HG03175 (cell line): ENCODE data around the gene C11orf65.

Experiments
- ATAC-seq: cut with Tn5 transposase; IDR thresholded peaks from one replicate; pipeline ENCODE4 v1.9.1; 2021; ENCODE audit warnings: mild to moderate bottlenecking, moderate library complexity; ENCODE audit not compliant: unreplicated experiment

Gene C11orf65, protein sequence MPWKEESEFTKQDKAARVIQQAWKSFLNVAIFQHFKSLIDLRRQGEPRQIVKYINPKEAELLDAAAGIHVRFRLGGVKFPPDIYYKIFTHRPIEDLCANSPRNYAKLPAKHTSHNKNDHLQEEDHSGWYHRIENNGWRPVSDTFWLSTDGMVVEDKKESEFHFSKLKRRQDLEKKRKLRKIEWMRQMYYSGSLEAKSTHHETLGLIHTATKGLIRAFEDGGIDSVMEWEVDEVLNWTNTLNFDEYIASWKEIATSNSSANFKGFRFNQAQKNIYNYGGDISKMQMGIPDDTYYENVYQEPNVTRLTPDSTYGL

DNA sequence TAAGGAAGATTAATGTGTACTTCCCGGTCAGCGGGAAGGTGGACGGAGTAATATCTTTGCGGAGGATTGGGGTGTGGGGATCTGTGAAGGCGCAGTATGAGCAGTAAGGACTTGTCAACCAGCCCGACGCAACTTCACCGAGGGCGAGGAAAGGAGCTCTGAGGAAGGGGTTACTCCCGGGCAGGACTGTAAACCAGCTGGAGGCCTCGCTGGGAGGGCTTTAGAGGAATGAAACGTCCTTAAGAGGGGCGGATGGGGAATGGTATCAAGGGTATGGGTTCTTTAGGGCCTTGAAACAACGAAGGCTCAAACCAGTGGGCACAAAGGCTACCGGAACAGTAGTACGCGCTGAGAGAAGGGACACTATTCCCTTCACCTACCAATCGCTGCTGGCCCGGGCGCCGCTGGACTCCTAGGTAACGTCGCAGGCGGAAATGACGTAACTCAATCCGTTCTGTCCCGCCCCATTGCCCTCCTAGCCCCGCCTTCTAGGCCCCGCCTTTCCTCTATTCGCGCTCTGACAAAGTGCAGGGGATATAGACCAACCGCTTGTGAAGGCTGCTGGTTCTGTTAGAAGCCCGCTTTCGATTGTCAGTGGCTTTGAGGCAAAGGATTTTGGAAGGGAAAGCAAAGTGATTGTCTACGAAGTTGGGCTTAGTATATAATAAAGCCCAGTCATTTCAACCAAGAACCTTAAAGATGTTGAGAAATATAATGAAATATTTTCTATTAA lies at the start of gene C11orf65:
TSS of gene C11orf65 (minus strand) at position 439 of the 733 bp plus-strand sequence. CDS start 5,970 bp downstream, outside the sequence.
- ATAC-seq: peak; percentile 99

DNA sequence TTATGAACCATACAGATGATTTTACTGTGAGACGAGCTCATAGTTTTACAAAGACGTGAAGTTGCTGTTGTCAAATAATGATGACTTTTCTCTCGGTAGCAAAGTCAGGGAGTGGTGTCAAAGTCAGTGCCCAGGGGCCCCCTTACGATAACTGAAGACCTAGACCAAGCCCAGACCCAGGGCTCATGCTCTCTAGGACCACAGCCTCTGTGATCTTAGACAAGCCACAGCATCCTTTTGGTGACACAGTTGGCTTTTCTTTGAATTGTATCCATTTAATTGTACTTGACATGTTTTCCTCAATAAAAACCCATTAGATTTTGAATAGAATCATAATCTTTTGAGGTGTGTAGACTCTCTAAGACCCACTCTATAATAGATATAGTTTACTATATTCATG lies 48.8 kb upstream of the C11orf65 start:
- ATAC-seq: no peak

DNA sequence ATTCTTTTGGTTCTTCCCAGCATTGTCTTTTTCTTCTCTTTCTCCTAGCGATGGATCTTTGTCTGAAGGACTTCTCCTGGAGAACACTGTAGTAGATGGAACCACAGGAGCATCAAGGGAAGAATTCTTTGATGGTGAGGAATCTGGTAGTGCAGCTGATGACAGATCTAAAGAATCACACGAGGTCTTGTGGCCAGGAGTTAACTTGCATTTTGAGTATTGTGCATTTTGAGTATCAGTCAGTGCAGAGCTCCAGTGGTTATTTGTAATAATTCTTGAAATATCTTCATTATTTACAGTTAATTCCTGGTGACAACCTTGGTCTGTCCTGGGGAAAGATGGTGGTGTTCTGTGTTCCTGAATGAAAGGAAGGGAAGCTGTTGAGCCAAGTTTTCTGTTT lies 45.4 kb upstream of the C11orf65 start:
- no peak for ATAC-seq

DNA sequence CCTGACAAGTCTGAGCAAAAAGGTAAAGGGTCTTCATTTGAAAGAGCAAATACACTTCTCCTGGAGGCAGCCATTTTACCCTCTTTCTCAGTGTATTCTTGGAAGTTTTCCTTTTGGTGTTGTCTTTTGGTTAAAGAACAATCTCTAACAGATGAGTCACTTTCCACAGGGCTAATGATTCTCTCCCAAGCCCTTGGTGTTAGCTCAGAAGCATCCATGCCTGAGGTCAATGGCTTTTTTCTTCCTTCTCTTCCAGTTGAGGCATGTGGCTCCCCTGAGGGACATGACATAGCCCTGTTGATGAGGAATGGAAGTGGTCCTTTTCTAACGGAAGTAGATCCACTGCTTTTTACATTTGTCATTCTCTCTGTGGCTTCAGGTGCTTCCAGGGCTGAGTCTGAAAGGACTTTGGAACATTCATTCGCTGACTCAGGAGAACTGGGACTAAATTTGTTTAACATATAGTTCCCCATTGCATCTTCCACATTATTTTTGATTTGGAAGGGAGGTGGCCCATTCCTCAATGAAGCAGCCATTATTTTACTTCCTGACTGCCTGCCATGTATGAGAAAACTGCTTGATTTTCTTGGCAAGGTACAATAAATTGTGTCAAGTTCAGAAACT lies 44.6 kb upstream of the C11orf65 start:
- ATAC-seq: no peak

DNA sequence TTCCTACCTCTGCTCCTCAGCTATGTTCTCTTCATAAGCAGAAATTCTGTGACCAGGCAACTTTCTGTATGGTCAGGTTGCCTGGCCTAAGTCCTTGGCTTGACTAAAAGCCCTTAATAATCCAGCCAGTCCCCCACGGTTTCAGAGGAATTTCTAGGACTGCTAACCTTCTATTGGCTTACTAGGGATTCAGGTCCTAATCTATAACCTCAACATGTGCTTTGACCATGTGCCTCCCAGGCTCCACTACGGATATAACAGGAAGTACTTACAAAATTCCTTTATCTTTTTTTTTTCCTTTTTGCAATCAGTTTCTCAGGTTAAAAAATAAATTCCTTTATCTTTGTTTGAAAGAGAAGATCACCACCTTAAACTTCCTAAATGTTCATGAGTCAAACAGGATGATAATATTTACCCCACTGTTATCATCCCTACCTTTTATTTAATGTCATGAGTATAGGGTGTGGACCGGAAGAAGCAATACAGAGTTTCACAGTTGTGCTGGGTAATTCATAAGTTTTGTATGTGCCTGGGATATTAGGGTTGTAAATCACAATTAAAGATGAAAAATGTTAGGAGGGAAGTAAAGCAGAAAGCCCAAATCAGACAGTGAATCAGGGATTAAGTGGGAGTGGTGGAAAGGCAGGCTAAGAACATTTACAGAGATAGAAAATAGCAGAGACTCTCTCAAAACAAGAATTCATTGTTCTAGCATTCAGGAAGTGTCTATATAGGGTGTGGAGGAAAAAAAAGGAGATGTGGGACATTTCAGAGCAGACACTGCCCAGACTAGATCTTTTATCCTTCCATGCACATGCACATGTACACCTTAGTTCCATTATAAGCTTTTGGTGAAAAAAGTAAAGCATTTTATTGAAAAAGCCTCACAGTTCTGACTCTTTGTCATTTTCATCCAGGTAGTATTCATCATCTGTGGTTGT lies 41.6 kb upstream of the C11orf65 start:
- ATAC-seq: no peak

DNA sequence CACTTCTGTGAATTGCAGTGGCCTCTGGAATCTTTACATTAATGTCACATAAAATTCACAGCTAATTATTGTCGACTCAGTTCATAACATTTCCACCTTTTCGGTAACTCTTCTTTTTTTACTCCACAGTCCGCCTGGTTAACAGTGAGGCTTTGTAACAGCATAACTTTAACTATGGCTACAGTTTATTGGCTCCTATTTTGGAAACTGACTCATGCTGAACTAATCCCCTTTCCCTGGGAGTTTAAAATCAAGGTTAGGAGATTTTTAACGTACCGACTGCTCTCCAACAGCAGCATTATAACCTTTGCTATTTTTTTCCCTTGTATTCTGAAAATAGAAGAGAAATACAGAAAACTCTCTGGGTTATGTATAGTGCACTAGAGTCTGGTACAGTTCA lies 34.1 kb upstream of the C11orf65 start:
- ATAC-seq: no peak

DNA sequence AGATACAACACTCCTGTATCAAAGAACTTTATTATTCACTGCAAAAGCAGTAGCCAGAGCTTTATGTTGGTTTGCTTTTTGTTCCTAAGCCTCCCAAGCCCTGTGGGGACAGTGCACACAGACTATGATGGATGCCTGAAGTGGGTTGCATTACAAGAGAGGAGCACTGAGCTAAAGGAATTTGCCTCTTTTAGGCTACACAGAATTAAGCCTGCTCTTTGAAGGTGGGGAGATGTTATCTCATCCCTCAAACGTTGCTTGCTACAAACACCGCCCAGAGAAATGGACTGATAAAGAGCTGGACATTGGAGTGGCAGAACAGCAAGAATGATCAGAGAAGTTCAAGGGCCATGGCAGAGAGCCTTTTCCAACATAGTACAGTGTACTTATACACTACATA lies 33.4 kb upstream of the C11orf65 start:
- ATAC-seq: no peak

DNA sequence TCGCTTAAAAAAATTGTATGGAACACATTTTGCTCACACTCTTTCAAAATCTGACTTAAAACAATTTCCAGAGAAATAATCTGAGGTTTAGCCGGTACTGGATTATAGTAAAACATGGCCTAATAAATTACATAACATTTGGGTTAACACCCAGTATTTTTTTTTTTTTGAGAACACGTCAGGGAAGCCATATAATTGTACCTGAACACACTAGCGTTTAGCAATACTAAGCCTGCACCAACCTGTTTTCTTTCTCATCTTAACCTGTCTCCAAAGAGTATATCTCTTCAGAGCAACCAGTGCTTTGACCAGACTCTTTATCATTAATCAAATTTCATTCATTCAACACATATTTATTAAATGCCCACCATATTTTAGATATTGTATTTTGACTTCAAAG lies 32.8 kb upstream of the C11orf65 start:
- ATAC-seq: no peak

DNA sequence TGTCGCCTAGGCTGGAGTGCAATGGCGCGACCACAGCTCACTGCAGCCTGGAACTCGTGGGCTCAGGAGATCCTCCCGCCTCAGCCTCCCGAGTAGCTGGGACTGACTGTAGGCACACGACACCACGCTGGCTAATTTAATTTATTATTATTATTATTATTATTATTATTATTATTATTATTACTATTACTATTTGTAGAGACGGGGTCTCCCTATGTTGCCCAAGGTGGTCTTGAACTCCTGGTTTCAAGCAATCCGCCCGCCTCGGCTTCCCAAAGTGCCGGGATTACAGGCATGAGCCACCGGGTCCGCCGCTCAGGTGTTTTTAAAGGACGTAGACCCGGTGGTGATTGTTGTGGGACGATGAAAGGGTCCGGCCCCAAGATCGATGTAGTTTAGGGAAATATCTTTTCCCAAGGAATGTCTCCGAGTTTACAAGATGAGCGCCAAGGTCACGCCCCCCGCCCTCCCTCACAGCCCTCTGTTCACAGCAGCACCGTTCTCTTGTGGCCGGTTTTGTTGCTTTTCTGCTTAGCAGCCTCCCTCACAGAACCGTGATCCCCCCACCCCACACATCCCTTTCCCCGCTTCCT lies 31.6 kb upstream of the C11orf65 start:
- ATAC-seq: no peak

DNA sequence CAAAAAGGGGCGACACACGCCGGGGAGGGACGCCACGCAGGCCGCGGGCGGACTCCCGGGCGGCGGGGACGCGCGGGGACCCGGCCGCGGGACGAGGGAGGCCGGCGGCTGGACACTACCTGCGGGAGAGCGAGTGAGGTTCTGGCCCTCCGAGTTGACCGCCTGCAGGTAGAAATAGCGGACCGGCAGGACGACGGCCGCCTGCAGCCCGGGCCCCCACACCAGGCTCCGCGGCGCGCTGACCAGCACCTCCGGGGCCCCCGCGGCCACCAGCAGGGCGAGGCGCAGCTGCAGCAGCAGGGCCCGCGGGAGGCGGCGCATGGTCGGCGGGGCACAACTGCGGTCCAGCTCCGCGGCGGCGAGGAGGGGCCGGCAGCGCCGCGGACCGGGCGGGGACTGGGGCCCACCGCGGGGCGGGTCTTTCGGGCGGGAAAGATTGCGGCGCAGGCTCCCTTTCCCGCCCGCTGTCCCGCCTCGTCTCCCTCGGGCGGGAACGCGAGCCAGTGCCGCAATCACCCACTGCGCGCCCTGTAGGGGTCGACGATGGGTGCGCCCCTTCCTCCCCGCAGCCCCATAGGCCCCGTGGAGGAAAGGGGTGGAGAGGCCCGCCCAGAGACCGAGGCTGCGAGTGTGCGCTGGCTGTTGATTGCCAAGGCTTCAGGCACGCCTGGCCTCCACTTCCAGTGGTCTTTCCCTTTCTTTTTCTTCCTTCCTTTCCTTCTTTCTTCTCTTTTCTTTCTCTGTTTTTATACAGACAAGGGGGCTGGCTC lies 30.9 kb upstream of the C11orf65 start, which contains the start of gene POGLUT3:
TSS of gene POGLUT3 (minus strand) at position 339 of the 770 bp plus-strand sequence. CDS start at position 321, 18 bp downstream.
- ATAC-seq: peak; percentile 59

DNA sequence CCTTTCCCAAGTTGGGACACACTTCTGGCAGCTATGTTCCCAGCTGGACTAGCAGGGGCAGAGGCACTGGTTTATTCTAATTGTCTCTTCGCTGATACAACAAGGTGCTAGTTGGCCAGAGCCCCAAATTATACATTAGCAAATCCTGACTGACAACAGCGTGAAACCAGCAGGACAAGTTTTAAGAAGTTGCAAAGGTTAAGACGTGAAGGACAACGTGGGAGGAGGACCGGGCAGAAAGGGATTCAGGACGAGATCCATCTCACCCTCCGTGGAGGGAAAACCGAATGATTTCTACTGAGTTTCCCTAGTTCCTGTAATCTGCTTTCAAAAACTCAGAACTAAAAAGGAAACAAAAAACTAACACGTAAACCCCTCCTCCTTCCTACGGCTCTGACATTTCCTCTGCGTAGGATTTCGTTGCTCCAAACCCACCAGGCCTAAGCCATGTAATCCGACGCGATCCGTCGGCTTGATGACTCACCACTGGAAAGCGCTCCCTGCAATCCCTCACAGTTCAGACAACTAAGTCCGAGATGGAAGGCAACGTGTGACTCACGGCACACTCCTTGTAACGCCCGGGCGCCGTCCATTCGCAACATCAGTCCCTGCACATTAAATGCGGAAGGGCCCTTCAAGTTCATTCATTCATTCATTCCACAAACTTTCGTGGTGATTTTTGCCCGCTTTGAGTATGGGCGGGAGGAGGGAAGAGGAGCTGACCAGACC lies 30.2 kb upstream of the C11orf65 start:
- ATAC-seq: peak; percentile 57

DNA sequence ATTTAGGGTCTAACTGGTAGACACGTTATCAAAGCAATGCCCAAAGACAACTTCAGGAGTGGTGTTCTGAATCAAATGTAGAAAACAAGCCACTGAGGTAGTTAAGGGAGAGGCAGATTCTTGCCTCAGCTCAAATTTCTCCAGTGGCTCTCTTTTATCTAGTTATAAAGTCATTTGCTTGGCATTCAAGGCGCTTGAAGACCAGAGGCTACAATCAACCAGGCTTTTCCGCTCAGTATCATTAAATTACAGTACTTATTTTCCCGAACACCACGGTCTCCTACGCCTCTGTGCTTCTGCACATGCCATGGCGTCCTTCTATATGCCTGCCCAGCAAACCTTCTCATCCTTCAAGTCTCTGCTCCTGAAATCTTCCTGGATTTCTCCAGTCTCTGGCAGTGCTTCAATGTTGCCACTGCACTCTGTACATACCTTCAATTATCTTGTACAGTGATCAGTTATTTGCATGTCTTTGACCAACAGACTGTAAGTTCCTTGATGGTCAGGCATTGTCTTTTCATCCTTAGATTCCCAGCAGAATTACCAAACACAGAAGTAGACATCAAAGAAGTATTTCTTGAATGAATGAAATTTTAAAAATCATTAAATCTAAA lies 29.4 kb upstream of the C11orf65 start:
- no peak for ATAC-seq

DNA sequence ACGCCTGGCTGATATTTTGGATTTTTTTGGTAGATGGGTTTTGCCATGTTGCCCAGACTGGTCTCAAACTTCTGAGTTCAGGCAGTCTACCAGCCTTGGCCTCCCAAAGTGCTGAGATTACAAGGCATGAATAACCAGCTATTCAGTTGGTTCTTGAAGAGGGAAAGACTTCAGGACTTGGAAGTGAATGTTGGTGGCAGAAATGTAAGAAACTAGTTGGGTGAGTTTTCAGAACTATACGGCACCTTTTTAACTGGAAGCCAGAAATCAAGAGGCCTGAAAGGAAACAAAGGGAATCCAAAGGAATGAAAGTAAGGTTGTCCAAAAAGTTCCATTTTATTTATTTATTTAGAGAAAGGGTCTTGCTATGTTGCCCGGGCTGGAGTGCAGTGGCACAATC lies 28.0 kb upstream of the C11orf65 start:
- ATAC-seq: no peak

DNA sequence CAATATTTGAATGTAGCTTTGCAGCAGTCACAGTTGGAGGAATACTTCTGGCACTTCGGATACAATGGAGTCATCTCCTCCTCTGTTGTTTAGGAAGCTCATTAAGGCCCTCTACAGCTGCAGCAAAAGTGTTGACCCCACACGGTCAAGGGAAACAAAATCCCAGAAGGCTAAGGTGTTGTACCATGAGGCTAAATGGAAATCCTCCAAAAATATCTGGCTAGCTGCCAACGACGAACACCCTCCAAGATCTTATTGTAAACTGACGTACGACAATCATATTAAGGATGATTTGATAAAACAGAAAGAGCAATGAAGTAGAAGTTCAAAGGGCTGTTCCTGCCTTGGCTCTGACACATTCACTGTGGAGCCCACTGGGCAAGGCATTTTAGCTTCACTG lies 26.9 kb upstream of the C11orf65 start:
- no peak for ATAC-seq

DNA sequence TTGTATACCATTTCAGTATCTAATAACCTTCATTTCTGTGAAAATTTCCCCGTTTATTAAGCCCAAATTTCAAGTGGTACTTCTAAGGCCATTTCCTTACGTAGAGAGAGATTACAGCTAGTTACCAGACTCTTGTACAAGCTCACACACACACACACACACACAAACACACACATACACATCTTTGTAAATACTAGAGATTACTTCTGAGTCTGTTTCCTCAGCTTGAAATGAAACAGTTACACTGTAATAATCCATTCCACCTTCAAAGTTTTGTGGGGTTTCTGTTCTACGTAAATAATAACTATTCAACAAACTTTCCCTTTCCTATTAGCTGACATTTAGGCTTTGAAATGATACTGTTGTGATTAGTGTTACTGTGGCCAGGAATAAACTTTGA lies 24.6 kb upstream of the C11orf65 start:
- no peak for ATAC-seq

DNA sequence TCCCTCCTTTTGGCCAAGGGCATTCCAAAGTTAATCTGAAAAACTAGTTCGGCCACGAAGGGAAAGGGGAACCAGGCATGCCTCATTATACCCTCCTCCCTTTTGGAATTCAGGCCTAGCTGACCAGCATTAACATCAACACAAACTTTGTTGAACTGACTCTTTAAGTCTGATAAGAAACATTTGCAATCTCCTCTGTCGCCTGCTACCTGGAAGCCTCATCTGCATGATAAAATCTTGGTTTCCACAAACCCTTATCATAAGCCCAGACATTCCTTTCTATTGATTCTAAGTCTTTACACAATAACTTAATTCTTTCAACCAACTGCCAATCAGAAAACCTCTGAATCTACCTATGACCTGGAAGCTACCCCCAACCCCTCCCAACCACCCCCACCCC lies 19.5 kb upstream of the C11orf65 start:
- no peak for ATAC-seq

DNA sequence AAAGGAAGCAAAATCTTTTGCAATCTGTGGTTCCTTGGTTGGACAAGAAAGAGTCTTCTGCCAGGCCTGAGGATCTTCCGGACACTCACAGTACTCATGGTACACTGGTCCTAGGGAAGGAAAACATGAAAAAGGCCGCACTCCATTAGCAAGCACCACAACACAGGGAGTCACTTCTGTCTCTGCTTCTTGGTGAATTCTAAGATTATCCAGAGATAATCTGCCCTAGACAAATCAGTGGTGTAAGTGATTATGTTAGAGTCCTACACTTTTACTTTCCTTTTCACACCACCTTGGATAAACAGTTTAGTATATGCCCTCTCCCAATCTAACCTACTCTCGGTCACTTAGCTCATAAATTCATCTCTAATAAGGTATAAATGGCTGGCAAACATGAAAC lies 19.0 kb upstream of the C11orf65 start:
- no peak for ATAC-seq

DNA sequence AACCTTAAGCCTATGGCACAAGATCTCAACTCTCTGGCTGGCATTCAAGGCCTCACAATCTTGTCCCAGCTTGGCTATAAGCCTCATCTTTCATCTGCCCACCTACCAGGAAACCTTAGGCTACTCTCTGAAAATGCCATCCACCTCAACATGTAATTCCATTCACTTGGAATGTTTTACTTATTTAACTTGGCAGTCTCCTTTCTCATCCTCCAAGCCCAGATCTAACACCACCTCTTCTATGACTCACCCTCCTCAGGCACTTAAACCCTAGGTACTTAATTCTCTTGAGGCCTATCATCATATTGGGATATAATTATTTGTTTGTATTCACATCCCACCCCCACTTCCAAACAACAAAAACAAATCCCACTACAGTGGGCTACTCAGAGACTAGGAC lies 15.8 kb upstream of the C11orf65 start:
- ATAC-seq: no peak
